A673 (cell line): ENCODE results near the gene KRT15. TPM values are rescaled to one million over a fixed set of nuclear protein-coding genes. Genes with fewer than 3 reads are reported as not detected.

Source experiments
- BruUV-seq: library from RNA; stranded (reverse); fragments of 400-500 nt; replicated peaks from 2 replicates; lab custom pipeline; 2021; lab: Mats Ljungman, UMichigan
- CTCF ChIA-PET: fragments of 300-600 bp; sonication (Branson Sonifier 250); formaldehyde crosslinking; loops from one replicate; lab custom pipeline; 2022; ENCODE audit warnings: antibody characterized with exemption; lab: Charles Lee
- POLR2A ChIA-PET: fragments of 300-600 bp; sonication (Branson Sonifier 250); formaldehyde crosslinking; loops from one replicate; lab custom pipeline; 2022; ENCODE audit warnings: antibody characterized with exemption; ENCODE audit not compliant: low non-redundant PET; lab: Charles Lee
- DNase-seq: peaks from one replicate; pipeline ENCODE4 v3.0.0-alpha.2; 2015; ENCODE audit warnings: low spot score
- H3K27ac ChIP-seq: fragments of 200-600 bp; sonication (generic); 2 replicates; pipeline ENCODE4 v1.5.1; 2016; ENCODE audit warnings: mixed run types, low read depth, mild to moderate bottlenecking, mixed read lengths, antibody characterized with exemption, low read length; ENCODE audit not compliant: poor library complexity, severe bottlenecking
- H3K27me3 ChIP-seq: fragments of 200-600 bp; sonication (generic); replicated peaks from 2 replicates; pipeline ENCODE4 v1.6.1; 2017; ENCODE audit warnings: mixed run types, low read depth, mild to moderate bottlenecking, mixed read lengths, antibody characterized with exemption, low read length; ENCODE audit not compliant: insufficient read depth, poor library complexity
- H3K36me3 ChIP-seq: fragments of 200-600 bp; sonication (generic); 2 replicates; pipeline ENCODE4 v1.6.1; 2016; ENCODE audit warnings: mixed run types, mild to moderate bottlenecking, mixed read lengths, antibody characterized with exemption, low read length; ENCODE audit not compliant: insufficient read depth, poor library complexity, severe bottlenecking
- H3K4me1 ChIP-seq: fragments of 200-600 bp; sonication (generic); 2 replicates; pipeline ENCODE4 v1.6.1; 2017; ENCODE audit warnings: mixed run types, mild to moderate bottlenecking, mixed read lengths, antibody characterized with exemption, low read length; ENCODE audit not compliant: insufficient read depth, poor library complexity, severe bottlenecking
- H3K4me3 ChIP-seq: fragments of 200-600 bp; sonication (generic); 2 replicates; pipeline ENCODE4 v1.5.1; 2016; ENCODE audit warnings: low read depth, mixed run types, mild to moderate bottlenecking, mixed read lengths, low read length; ENCODE audit not compliant: poor library complexity, severe bottlenecking
- H3K9me3 ChIP-seq: fragments of 200-600 bp; sonication (generic); 2 replicates; pipeline ENCODE4 v1.6.1; 2016; ENCODE audit warnings: mixed run types, low read depth, mild to moderate bottlenecking, mixed read lengths, antibody characterized with exemption, low read length; ENCODE audit not compliant: poor library complexity, severe bottlenecking
- CTCF ChIP-seq: fragments of 300-800, 200-600 bp; sonication (generic); conservative IDR thresholded peaks from 2 replicates; pipeline ENCODE4 v1.5.1; 2017; ENCODE audit warnings: low read depth, mild to moderate bottlenecking, antibody characterized with exemption, low read length, moderate library complexity, mixed read lengths
- EZH2 ChIP-seq: fragments of 200-600 bp; sonication (generic); IDR thresholded peaks from 2 replicates; pipeline ENCODE4 v1.6.1; 2017; ENCODE audit warnings: borderline replicate concordance, low read depth, mild to moderate bottlenecking, mixed read lengths, antibody characterized with exemption, low read length; ENCODE audit not compliant: poor library complexity, severe bottlenecking
- intact Hi-C: fragments of 100-400 bp; cut with micrococcal nuclease; formaldehyde crosslinking; loops from one replicate; pipeline ENCODE4 v1.10.0; 2022; ENCODE audit not compliant: unreplicated experiment
- total RNA-seq: library from RNA; stranded (reverse); gene quantifications from 2 replicates; pipeline ENCODE4 v1.2.3, GENCODE V29; 2021

The KRT15 gene
- total RNA-seq, 1 experiment from 2014 or later = not detected

DNA sequence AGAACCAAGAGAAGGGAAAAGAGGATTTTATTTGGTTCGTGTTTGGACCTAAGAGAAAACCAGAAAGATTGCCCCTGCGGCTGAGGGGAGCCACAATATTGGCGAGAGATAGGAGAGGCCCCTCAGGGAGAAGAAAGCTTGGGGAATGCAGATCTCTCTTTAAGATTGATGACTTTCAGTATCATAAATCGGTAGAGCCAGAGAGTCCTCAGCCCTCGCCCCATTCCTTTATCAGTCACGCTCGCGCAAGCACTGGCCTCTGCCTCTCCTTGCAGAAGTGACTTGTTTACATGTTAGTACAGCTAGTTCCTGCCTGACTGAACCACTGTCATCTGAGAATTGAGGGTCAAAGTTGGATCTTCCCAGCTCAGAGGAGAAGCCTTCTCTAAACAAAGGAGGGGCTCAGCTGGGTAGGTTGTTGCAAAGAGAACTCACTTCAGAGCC is 30.9 kb upstream of the KRT15 start:
- no peak for TF ChIP-seq EZH2
- no peak for TF ChIP-seq CTCF
- POLR2A ChIA-PET = no interaction called here
- Histone ChIP-seq H3K36me3 (no peaks in the 10 kb centered on the region), H3K27me3 (no peaks in the 10 kb centered on the region), H3K4me3 (no peak overlapping the region), H3K27ac (no peak overlapping the region), H3K9me3 (no peaks in the 10 kb centered on the region), H3K4me1 (no peaks in the 10 kb centered on the region)
- CTCF ChIA-PET = interaction anchor here (0.7 to 3.8 kb wide), 8 partner anchors 10 to 693 kb away, joined by 3 to 34 read pairs (median 6); no protein-coding TSS in a partner anchor
- intact Hi-C loops = loop anchor here (1.0 to 5.0 kb wide), 3 partner anchors 99 to 747 kb away; no protein-coding TSS in a partner anchor
- BruUV-seq = no TSS peak
- DNase-seq = no peak

- ChIA-PET CTCF (interaction anchor here (0.5 to 3.8 kb wide), 14 partner anchors 10 to 1330 kb away, joined by 3 to 34 read pairs (median 4); partner anchors contain the start of gene WIPF2), POLR2A (no interaction called here)
- peak; percentile 74 for DNase-seq
- no peaks in the 10 kb centered on the region for H3K36me3 ChIP-seq
- no peaks in the 10 kb centered on the region for H3K27me3 ChIP-seq
- H3K9me3 ChIP-seq = no peaks in the 10 kb centered on the region
- intact Hi-C loops = loop anchor here (1.0 to 5.0 kb wide), 3 partner anchors 100 to 747 kb away; no protein-coding TSS in a partner anchor
- peak overlapping the region; percentile 50 for H3K27ac ChIP-seq
- no peak overlapping the region for H3K4me3 ChIP-seq
- no peaks in the 10 kb centered on the region for H3K4me1 ChIP-seq
- TF ChIP-seq EZH2 (no peak), CTCF (peak; percentile 74)
- no TSS peak for BruUV-seq
Measured at GRCh38 chr17:41548844-41549595, 30.3 kb upstream of the KRT15 start.

DNA sequence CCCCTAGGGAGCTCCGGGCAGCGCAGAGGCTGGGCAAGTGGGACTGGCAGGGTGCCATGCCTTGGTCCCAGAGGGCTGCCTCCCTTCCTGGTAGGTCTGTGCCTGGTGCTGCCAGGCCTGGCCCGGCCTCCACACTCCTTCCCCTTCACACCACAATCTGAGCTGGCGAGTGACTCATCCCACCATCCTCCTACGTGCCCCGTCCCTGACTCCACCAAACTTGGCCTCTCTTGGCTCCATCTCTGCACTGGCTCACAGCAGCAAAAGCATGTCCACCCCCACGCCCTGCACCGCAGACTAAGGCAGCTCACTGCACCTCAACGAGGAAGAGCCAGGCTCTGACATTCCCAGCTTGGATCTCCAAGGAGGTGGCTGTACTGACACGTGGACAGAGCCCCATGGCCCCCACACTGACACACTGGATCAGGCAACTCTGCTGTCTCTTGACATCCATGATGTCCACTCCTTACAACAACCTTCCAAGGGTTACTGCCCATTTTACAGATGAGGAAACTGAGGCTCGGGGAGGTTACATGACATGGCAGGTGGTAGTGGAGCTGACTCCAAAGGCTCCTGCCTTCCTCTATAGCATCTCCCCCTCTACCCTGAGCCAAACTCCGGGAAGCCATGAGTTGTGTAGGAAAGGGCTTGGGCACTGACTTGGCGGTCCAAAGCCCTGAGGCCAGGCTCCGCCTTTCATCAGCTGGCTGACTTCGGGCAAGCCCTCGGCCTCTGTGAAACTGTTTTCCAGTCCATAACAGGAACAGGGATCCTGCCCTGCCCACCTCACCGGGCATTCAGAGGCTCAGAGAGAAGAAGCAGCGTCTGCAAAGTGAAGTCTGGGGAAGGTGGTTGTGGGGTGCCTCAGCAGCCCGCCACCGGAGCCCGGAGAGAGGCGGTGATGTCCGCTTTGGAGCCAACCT is 29.5 kb upstream of the KRT15 start:
- POLR2A ChIA-PET = interaction anchor here (0.6 kb wide), 1 partner anchor 90 kb away, joined by 3 read pairs; no protein-coding TSS in a partner anchor

More for the DNA sequence above, 29.5 kb upstream of the KRT15 start:
- CTCF ChIA-PET = interaction anchor here (0.5 to 3.8 kb wide), 9 partner anchors 9 to 1329 kb away, joined by 3 to 34 read pairs (median 4); partner anchors contain the start of gene WIPF2
- no TSS peak for BruUV-seq
- DNase-seq = peak; percentile 52
- Histone ChIP-seq H3K4me3 (no peak overlapping the region), H3K36me3 (no peaks in the 10 kb centered on the region), H3K27ac (no peak overlapping the region), H3K4me1 (no peaks in the 10 kb centered on the region), H3K9me3 (no peaks in the 10 kb centered on the region), H3K27me3 (no peaks in the 10 kb centered on the region)
- no peak for TF ChIP-seq CTCF
- TF ChIP-seq EZH2 = no peak
- intact Hi-C loops = loop anchor here (2.0 to 5.0 kb wide), 2 partner anchors 101 to 746 kb away; no protein-coding TSS in a partner anchor
